NT2/D1 (cell line): ENCODE results near the gene TMEM190.

Experiments
- DNase-seq: peaks from one replicate; pipeline ENCODE4 v3.0.0-alpha.2; 2011; ENCODE audit warnings: low read depth, low spot score
- H3K27me3 ChIP-seq: 2 replicates; pipeline ENCODE4 v1.6.0; 2011; ENCODE audit warnings: mild to moderate bottlenecking; ENCODE audit not compliant: insufficient read length, insufficient read depth
- H3K36me3 ChIP-seq: 2 replicates; pipeline ENCODE4 v1.6.1; 2011; ENCODE audit warnings: mild to moderate bottlenecking, low read length, mixed read lengths; ENCODE audit not compliant: insufficient read depth, insufficient read length
- H3K4me1 ChIP-seq: 2 replicates; pipeline ENCODE4 v1.5.1; 2011; ENCODE audit not compliant: insufficient read depth, insufficient read length
- H3K4me3 ChIP-seq: 2 replicates; pipeline ENCODE4 v1.5.1; 2011; ENCODE audit warnings: low read depth; ENCODE audit not compliant: insufficient read length
- H3K9ac ChIP-seq: 2 replicates; pipeline ENCODE4 v1.6.0; 2011; ENCODE audit warnings: low read depth; ENCODE audit not compliant: insufficient read length
- H3K9me3 ChIP-seq: 2 replicates; pipeline ENCODE4 v1.5.1; 2011; ENCODE audit warnings: mild to moderate bottlenecking, low read length; ENCODE audit not compliant: insufficient read depth
- SUZ12 ChIP-seq: IDR thresholded peaks from 2 replicates; pipeline ENCODE4 v1.6.1; 2011; ENCODE audit not compliant: insufficient read length, insufficient read depth; ENCODE audit errors: extremely low read depth
- YY1 ChIP-seq: IDR thresholded peaks from 2 replicates; pipeline ENCODE4 v1.6.1; 2011; ENCODE audit not compliant: insufficient read length, insufficient read depth
- ZNF274 ChIP-seq: IDR thresholded peaks from 2 replicates; pipeline ENCODE4 v1.6.1; 2011; ENCODE audit warnings: mild to moderate bottlenecking, low read depth, low read length

TMEM190 gene

GRCh38 chr19:55340784-55341147 lies 35.9 kb upstream of the TMEM190 start:
- Histone ChIP-seq H3K9ac (peak overlapping the region; percentile 94), H3K36me3 (peaks cover 29% of the 10 kb centered on the region), H3K4me3 (peak overlapping the region; percentile 63), H3K9me3 (no peaks in the 10 kb centered on the region), H3K27me3 (no peaks in the 10 kb centered on the region), H3K4me1 (peaks cover 20% of the 10 kb centered on the region)
- TF ChIP-seq YY1 (no peak), ZNF274 (no peak)
- no peak for DNase-seq

- peak; percentile 51 for DNase-seq
- Histone ChIP-seq H3K9me3 (no peaks in the 10 kb centered on the region), H3K27me3 (no peaks in the 10 kb centered on the region), H3K9ac (peak overlapping the region; percentile 94), H3K4me3 (peak overlapping the region; percentile 63), H3K4me1 (peaks cover 21% of the 10 kb centered on the region), H3K36me3 (peaks cover 29% of the 10 kb centered on the region)
- no peak for TF ChIP-seq YY1
- no peak for TF ChIP-seq SUZ12
- no peak for TF ChIP-seq ZNF274
Measured at GRCh38 chr19:55341171-55341588, 35.4 kb upstream of the TMEM190 start.

DNA sequence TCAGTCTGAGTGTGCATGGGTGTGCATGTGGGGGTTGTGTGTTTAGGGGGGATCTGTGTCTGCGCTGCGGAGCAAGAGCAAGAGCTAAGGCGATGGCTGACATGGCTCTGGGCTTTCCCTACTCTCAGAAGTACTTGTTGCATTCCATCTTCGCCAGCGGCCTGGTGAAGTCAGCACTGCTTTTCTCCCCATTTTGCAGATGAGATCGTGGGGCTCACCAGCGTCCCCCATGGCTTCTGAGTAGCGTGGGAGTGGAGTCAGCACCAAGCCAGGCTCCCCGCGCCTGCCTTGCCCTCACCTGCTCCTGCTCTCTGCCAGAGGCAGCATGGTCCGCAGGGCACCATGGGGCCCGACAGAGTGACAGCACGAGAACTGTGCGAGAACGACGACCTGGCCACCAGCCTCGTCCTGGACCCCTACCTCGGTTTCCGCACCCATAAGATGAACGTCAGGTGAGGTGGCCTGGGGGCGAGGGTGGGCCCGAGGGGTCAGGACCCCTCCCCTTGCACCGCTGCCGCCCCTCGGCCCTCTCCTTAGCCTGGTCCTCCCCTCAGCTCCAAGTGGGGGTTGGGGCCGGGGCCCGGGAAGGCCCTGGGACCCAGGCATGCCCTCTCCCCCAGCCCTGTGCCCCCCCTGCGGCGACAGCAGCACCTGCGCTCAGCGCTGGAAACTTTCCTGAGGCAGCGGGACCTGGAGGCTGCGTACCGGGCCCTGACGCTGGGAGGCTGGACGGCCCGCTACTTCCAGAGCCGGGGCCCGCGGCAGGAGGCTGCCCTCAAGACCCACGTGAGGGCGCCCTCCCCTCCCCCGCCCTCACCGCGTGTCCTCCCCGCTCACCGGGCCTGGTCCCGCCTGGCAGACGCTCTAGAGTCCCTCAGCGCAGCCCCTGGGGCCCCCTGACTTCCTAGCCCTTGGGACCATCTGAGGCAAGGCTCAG lies 34.8 kb upstream of the TMEM190 start:
- Histone ChIP-seq H3K4me3 (peak overlapping the region; percentile 34), H3K9ac (peak overlapping the region; percentile 79), H3K27me3 (no peaks in the 10 kb centered on the region), H3K9me3 (no peaks in the 10 kb centered on the region), H3K4me1 (peaks cover 24% of the 10 kb centered on the region), H3K36me3 (peaks cover 33% of the 10 kb centered on the region)
- no peak for TF ChIP-seq ZNF274
- TF ChIP-seq SUZ12 = no peak
- TF ChIP-seq YY1 = no peak
- DNase-seq = no peak

DNA sequence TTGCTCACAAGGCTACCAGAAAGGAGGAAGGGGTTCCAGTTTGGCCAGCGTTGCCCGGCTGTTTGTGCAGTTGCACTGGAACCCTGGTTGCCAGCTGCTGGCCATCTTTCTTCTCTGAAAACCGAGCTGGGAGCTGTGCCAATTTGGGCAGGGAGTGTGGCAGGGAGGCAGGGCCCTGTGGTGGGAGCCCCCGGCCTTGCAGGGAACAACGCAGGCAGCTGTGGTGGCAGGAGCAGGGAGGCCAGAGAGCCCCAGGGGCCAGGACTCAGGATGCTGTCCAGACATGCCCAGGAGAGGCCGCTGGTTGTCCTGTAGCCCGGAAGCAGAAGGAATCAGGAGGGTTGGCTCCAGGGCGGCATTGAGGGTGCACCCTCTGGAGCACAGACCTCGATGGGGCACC lies 32.2 kb upstream of the TMEM190 start:
- peaks cover 36% of the 10 kb centered on the region for H3K36me3 ChIP-seq
- DNase-seq = no peak
- no peak overlapping the region for H3K4me3 ChIP-seq
- no peak for TF ChIP-seq YY1
- TF ChIP-seq SUZ12 = no peak
- TF ChIP-seq ZNF274 = no peak
- H3K27me3 ChIP-seq = no peaks in the 10 kb centered on the region
- H3K4me1 ChIP-seq = peaks cover 33% of the 10 kb centered on the region
- H3K9me3 ChIP-seq = no peaks in the 10 kb centered on the region
- no peak overlapping the region for H3K9ac ChIP-seq

- Histone ChIP-seq H3K36me3 (peaks cover 39% of the 10 kb centered on the region), H3K4me1 (peaks cover 36% of the 10 kb centered on the region), H3K9ac (peak overlapping the region; percentile 50)
Measured at GRCh38 chr19:55345101-55345817, 31.4 kb upstream of the TMEM190 start.

DNA sequence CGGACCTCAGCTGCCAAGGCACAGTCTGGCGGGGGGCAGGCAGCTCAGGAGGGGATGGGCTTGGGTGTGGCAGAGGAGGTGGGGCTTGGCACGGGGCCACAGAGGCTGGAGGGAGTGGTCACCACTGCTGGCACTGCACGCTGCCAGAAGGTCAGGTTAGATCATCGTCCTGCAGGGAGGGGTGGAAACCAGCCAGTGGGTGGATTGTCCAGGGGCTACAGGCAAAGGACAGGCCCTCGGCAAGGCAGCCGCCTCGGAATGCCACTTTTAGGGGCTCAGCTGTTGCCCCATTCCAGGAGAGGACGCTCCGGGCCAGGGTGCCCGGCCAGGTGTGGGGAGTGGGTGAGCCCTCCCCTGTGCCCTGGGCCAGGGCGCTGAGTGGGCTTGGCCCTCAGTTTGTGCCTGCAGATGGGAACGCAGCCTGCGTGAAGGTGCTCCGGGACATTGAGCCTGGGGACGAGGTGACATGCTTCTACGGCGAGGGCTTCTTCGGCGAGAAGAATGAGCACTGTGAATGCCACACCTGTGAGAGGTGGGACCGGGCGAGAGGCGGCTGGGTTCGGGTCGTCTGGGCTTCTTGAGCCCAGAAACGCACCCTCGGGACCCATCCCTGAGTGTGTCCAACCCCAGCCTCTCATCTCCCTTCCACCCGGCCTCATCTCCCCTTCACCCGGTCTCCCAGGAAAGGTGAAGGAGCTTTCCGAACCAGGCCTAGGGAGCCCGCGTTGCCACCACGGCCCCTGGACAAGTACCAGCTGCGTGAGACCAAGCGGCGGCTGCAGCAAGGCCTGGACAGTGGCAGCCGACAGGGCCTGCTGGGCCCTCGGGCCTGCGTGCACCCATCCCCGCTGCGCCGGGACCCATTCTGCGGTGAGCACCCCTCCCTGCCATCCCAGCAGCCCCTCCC lies 30.6 kb upstream of the TMEM190 start:
- Histone ChIP-seq H3K9ac (peak overlapping the region; percentile 50), H3K4me3 (no peak overlapping the region), H3K36me3 (peaks cover 39% of the 10 kb centered on the region), H3K9me3 (no peaks in the 10 kb centered on the region), H3K4me1 (peaks cover 41% of the 10 kb centered on the region), H3K27me3 (peaks cover under 1% of the 10 kb centered on the region)
- DNase-seq = no peak
- TF ChIP-seq ZNF274 = no peak
- TF ChIP-seq YY1 = no peak
- TF ChIP-seq SUZ12 = no peak

More at GRCh38 chr19:55345101-55345817, 31.4 kb upstream of the TMEM190 start:
- Histone ChIP-seq H3K27me3 (no peaks in the 10 kb centered on the region), H3K9me3 (no peaks in the 10 kb centered on the region), H3K4me3 (no peak overlapping the region)
- TF ChIP-seq ZNF274 (no peak), YY1 (no peak), SUZ12 (no peak)
- DNase-seq = no peak
